Dendritic cell treated with granulocyte-macrophage colony-stimulating factor and Interleukin-4, amounts not matched to agents 40 ng/mL and 50 ng/mL, for 4 days (primary cell): Measurements from ENCODE around the gene LIN54.
"Not testable (repeated sequence)": the region's sequence is repeated elsewhere in the genome, so short reads cannot be mapped to it uniquely, and the experiment has no call there.

Experiments used
- H3K27ac Mint-ChIP-seq: one replicate; pipeline ENCODE4 v1.8.0; 2022; ENCODE audit warnings: mild to moderate bottlenecking, mixed read lengths
- H3K27me3 Mint-ChIP-seq: one replicate; pipeline ENCODE4 v1.8.0; 2022; ENCODE audit warnings: mild to moderate bottlenecking, mixed read lengths
- H3K36me3 Mint-ChIP-seq: one replicate; pipeline ENCODE4 v1.8.0; 2022; ENCODE audit warnings: low read depth, mixed read lengths
- H3K4me1 Mint-ChIP-seq: one replicate; pipeline ENCODE4 v1.8.0; 2022; ENCODE audit warnings: low read depth, mixed read lengths
- H3K4me3 Mint-ChIP-seq: one replicate; pipeline ENCODE4 v1.8.0; 2022; ENCODE audit warnings: mild to moderate bottlenecking, moderate library complexity, mixed read lengths
- H3K9me3 Mint-ChIP-seq: one replicate; pipeline ENCODE4 v1.8.0; 2022; ENCODE audit warnings: mixed read lengths
- intact Hi-C: fragments of 100-400 bp; cut with micrococcal nuclease; formaldehyde crosslinking; loops from one replicate; pipeline ENCODE4 v1.15.0; 2022

The LIN54 gene

DNA sequence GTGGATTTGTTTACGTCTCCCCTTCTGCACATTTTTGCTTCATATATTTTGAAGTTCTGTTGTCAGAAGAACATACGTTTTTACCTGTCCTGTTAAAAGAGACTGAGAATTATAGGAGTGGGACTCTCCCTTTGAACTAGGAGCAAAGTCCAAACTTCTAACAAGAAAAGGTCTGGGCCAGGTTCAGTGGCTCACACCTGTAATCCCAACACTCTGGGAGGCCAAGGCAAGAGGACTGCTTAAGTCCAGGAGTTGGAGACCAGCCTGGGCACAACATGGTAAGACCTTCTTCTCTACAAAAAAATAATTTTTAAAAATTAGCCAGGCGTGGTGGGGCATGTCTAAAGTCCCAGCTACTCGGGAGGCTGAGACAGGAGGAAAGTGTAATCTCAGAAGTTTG is 15.8 kb downstream of the LIN54 start:
- intact Hi-C loops: no loop called here
- H3K36me3 Mint-ChIP-seq: peaks cover 12% of the 10 kb centered on the region

GRCh38 chr4:82989575-82990429 is 20.8 kb downstream of the LIN54 start:
- Mint-ChIP-seq H3K4me3 (peak overlapping the region; percentile 28), H3K36me3 (no peaks in the 10 kb centered on the region), H3K27me3 (no peaks in the 10 kb centered on the region), H3K9me3 (no peaks in the 10 kb centered on the region), H3K4me1 (peaks cover 14% of the 10 kb centered on the region), H3K27ac (peak overlapping the region; percentile 65)
- intact Hi-C loops: no loop called here

More for the DNA sequence above, 15.8 kb downstream of the LIN54 start:
- Mint-ChIP-seq H3K27me3 (no peaks in the 10 kb centered on the region), H3K9me3 (no peaks in the 10 kb centered on the region), H3K4me1 (peaks cover 10% of the 10 kb centered on the region), H3K4me3 (no peak overlapping the region), H3K27ac (no peak overlapping the region)

DNA sequence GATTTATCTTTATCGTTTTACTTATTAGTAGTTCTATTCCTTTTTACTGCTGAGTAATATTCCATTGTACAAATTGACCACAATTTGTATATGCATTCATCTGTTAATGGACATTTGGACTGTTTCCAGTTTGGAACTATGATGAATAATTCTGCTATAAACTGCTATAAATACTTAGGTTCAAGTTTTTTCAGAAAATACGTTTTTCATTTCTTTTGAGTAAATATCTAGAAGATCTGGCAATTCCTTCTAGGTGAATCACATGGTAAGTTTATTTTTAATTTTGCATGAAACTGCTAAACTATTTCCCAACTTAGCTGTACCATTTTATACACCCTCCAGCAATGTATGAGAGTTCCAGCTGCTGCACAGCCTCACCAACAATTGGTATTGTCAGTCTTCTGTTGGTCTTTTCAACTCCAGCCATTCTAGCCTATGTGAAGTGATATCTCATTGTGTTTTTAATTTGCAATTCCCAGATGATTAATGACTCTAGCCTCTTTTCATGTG is 22.2 kb downstream of the LIN54 start:
- H3K4me3 Mint-ChIP-seq: no peak overlapping the region
- H3K4me1 Mint-ChIP-seq: peaks cover 21% of the 10 kb centered on the region
- H3K27me3 Mint-ChIP-seq: no peaks in the 10 kb centered on the region
- no peak overlapping the region for H3K27ac Mint-ChIP-seq
- no peaks in the 10 kb centered on the region for H3K9me3 Mint-ChIP-seq
- H3K36me3 Mint-ChIP-seq: peaks cover 8% of the 10 kb centered on the region
- intact Hi-C loops: no loop called here

- H3K36me3 Mint-ChIP-seq, intact Hi-C loops, H3K27ac Mint-ChIP-seq, H3K4me3 Mint-ChIP-seq, H3K27me3 Mint-ChIP-seq, H3K9me3 Mint-ChIP-seq: not testable (repeated sequence)
- H3K4me1 Mint-ChIP-seq: peaks cover 26% of the 10 kb centered on the region
Measured at GRCh38 chr4:82987519-82987918, 23.1 kb downstream of the LIN54 start.

DNA sequence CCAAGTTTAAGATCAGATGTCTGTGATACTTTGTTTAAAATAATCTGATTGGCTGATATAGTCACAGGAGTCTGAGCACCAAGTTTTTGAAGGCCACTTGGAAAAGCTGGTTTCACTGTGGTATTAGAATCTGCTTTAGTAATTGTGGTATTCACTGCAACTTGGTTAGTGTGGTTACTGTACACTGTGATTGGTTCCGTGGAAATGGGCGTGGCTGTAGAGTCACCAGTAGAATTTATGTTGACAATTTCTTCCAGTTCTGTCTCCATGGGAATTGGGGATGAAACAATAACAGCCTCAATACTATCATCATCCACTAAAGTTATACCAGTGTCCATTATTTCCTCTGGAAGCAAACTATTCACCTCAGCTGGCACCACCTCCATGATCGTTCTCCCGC is 26.2 kb downstream of the LIN54 start:
- no peaks in the 10 kb centered on the region for H3K9me3 Mint-ChIP-seq
- H3K27ac Mint-ChIP-seq: peak overlapping the region; percentile 20
- peaks cover 20% of the 10 kb centered on the region for H3K36me3 Mint-ChIP-seq
- no peaks in the 10 kb centered on the region for H3K27me3 Mint-ChIP-seq
- H3K4me1 Mint-ChIP-seq: peaks cover 20% of the 10 kb centered on the region
- intact Hi-C loops: no loop called here
- no peak overlapping the region for H3K4me3 Mint-ChIP-seq

GRCh38 chr4:82983444-82983843 is 27.2 kb downstream of the LIN54 start:
- intact Hi-C loops: no loop called here
- Mint-ChIP-seq H3K36me3 (peaks cover 20% of the 10 kb centered on the region), H3K27ac (no peak overlapping the region), H3K4me3 (no peak overlapping the region), H3K27me3 (no peaks in the 10 kb centered on the region), H3K9me3 (no peaks in the 10 kb centered on the region), H3K4me1 (peaks cover 15% of the 10 kb centered on the region)

GRCh38 chr4:82981138-82981537 is 29.5 kb downstream of the LIN54 start:
- Mint-ChIP-seq H3K4me3 (no peak overlapping the region), H3K27me3 (no peaks in the 10 kb centered on the region), H3K9me3 (no peaks in the 10 kb centered on the region), H3K4me1 (peaks cover 15% of the 10 kb centered on the region), H3K36me3 (peaks cover 37% of the 10 kb centered on the region), H3K27ac (no peak overlapping the region)
- intact Hi-C loops: no loop called here

GRCh38 chr4:82975792-82976191 is 34.8 kb downstream of the LIN54 start:
- Mint-ChIP-seq H3K27ac (no peak overlapping the region), H3K27me3 (no peaks in the 10 kb centered on the region), H3K9me3 (no peaks in the 10 kb centered on the region), H3K36me3 (peaks cover 50% of the 10 kb centered on the region), H3K4me1 (no peaks in the 10 kb centered on the region), H3K4me3 (no peak overlapping the region)
- intact Hi-C loops: no loop called here

DNA sequence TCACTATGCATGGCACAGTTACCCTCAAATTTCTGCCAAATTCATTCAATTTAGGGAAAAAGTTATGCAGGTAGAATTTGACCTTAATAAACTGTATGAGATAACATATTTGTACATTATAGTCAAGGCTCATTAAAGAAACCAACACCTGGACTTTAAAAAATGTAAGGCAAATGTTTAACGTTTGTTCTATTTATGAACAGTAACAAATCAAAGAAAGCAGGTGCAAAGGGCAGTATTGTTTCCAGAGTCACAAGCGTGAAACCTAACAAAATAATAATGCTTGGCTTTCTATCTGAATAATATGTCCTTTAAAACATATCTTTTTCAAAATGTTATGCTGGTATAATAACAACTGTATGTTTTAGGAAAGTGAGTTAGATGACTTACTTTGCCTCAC is 41.2 kb downstream of the LIN54 start:
- H3K36me3 Mint-ChIP-seq: peaks cover 63% of the 10 kb centered on the region
- H3K27ac Mint-ChIP-seq: no peak overlapping the region
- intact Hi-C loops: no loop called here
- no peaks in the 10 kb centered on the region for H3K9me3 Mint-ChIP-seq
- no peaks in the 10 kb centered on the region for H3K27me3 Mint-ChIP-seq
- no peak overlapping the region for H3K4me3 Mint-ChIP-seq
- H3K4me1 Mint-ChIP-seq: no peaks in the 10 kb centered on the region

DNA sequence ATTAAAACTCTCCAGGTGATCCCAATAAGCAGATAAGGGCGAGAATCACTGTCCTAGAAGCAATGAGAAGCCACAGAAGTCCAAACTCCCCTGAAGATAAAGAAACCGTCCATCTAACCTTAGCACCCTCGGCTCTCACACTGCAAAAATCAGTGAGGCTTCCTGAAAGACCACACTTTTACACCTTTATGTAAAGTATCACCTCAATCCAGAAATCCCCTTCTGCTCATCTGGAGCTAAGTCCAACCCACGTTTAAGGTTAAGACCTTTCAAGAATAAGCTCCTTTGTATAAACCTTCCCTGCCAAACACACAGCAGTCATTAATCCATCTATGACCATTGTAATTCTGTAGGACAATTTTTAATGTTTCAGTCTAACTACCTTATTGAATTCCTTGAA is 41.7 kb downstream of the LIN54 start:
- H3K36me3 Mint-ChIP-seq: peaks cover 63% of the 10 kb centered on the region
- H3K27me3 Mint-ChIP-seq: no peaks in the 10 kb centered on the region
- no peak overlapping the region for H3K4me3 Mint-ChIP-seq
- H3K9me3 Mint-ChIP-seq: no peaks in the 10 kb centered on the region
- H3K27ac Mint-ChIP-seq: no peak overlapping the region
- H3K4me1 Mint-ChIP-seq: no peaks in the 10 kb centered on the region
- intact Hi-C loops: no loop called here

GRCh38 chr4:82965763-82966162 is 44.9 kb downstream of the LIN54 start:
- peak overlapping the region; percentile 5 for H3K27ac Mint-ChIP-seq
- intact Hi-C loops: no loop called here

DNA sequence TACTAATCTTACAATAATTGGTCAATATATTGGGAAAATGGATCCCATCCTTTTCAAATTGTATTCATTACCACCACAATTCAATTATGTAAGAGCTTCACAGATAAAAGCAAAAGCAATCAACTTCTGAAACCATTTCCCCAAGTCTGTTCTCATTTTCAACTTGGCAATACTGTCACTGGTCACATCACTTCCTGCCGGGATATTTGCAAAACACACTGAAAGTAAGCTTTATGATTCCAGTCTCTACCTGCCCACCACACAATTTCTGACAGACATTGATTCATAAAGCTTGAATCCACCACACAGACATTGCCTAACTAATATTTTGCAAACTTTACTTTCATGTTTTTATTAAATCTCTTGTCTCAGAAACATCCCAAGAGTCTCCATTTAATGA is 53.6 kb downstream of the LIN54 start:
- no peak overlapping the region for H3K4me3 Mint-ChIP-seq
- H3K4me1 Mint-ChIP-seq: peaks cover 20% of the 10 kb centered on the region
- intact Hi-C loops: no loop called here
- no peaks in the 10 kb centered on the region for H3K27me3 Mint-ChIP-seq
- H3K27ac Mint-ChIP-seq: no peak overlapping the region
- no peaks in the 10 kb centered on the region for H3K9me3 Mint-ChIP-seq
- H3K36me3 Mint-ChIP-seq: peaks cover 38% of the 10 kb centered on the region

More at GRCh38 chr4:82965763-82966162, 44.9 kb downstream of the LIN54 start:
- H3K4me1 Mint-ChIP-seq: no peaks in the 10 kb centered on the region
- no peaks in the 10 kb centered on the region for H3K27me3 Mint-ChIP-seq
- peaks cover 75% of the 10 kb centered on the region for H3K36me3 Mint-ChIP-seq
- no peak overlapping the region for H3K4me3 Mint-ChIP-seq
- no peaks in the 10 kb centered on the region for H3K9me3 Mint-ChIP-seq

DNA sequence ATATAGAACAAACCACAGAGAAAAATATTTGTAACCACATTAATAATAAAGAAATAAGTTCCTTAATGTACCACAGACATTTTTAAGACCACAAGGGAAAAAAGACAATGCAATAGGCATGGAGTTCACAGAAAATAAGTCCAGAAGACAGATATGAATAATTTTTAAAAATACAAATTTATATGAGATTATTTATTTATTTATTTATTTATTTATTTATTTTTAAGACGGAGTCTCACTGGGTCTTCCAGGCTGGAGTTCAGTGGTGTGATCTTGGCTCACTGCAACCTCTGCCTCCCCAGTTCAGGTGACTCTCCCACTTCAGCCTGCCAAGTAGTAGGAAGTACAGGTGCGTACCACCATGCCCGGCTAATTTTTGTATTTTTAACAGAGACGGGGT is 56.4 kb downstream of the LIN54 start:
- H3K4me3 Mint-ChIP-seq: no peak overlapping the region
- peaks cover 15% of the 10 kb centered on the region for H3K36me3 Mint-ChIP-seq
- intact Hi-C loops: no loop called here

GRCh38 chr4:82951196-82951595 is 59.4 kb downstream of the LIN54 start:
- intact Hi-C loops: no loop called here
- Mint-ChIP-seq H3K27ac (no peak overlapping the region), H3K4me3 (no peak overlapping the region), H3K27me3 (no peaks in the 10 kb centered on the region), H3K9me3 (no peaks in the 10 kb centered on the region), H3K36me3 (peaks cover 8% of the 10 kb centered on the region), H3K4me1 (peaks cover 6% of the 10 kb centered on the region)

More for the DNA sequence above, 56.4 kb downstream of the LIN54 start:
- H3K27ac Mint-ChIP-seq: no peak overlapping the region
- H3K9me3 Mint-ChIP-seq: no peaks in the 10 kb centered on the region
- H3K4me1 Mint-ChIP-seq: peaks cover 20% of the 10 kb centered on the region
- no peaks in the 10 kb centered on the region for H3K27me3 Mint-ChIP-seq
